ENCODE results near the gene DTNBP1.
"Not testable (repeated sequence)": the region's sequence is repeated elsewhere in the genome, so short reads cannot be mapped to it uniquely, and the experiment has no call there.

The DTNBP1 gene

GRCh38 chr6:15562977-15563376 is 99.9 kb downstream of the DTNBP1 start:
- DNase-seq (ENCODE audit: extremely low read depth in 1 of 2, low read depth in 1 of 2), result no peak

- DNase-seq (ENCODE audit: extremely low read depth in 1 of 2, low read depth in 1 of 2), result no peak
Measured at GRCh38 chr6:15561447-15562199, 101.2 kb downstream of the DTNBP1 start.

GRCh38 chr6:15560713-15561112 is 102.1 kb downstream of the DTNBP1 start:
- DNase-seq (ENCODE audit: extremely low read depth in 1 of 2, low read depth in 1 of 2), result no peak

GRCh38 chr6:15557174-15557573 is 105.7 kb downstream of the DTNBP1 start:
- no peak for DNase-seq (ENCODE audit: extremely low read depth in 1 of 2, low read depth in 1 of 2)

GRCh38 chr6:15556711-15557110 is 106.1 kb downstream of the DTNBP1 start:
- no peak for DNase-seq (ENCODE audit: extremely low read depth in 1 of 2, low read depth in 1 of 2)

GRCh38 chr6:15555101-15556038 is 107.5 kb downstream of the DTNBP1 start:
- no peak for DNase-seq (ENCODE audit: extremely low read depth in 1 of 2, low read depth in 1 of 2)

- no peak for DNase-seq (ENCODE audit: extremely low read depth in 1 of 2, low read depth in 1 of 2)
Measured at GRCh38 chr6:15554728-15555100, 108.1 kb downstream of the DTNBP1 start.

- DNase-seq (ENCODE audit: extremely low read depth in 1 of 2, low read depth in 1 of 2), result no peak
Measured at GRCh38 chr6:15553736-15554294, 109.0 kb downstream of the DTNBP1 start.

GRCh38 chr6:15553031-15553430 is 109.8 kb downstream of the DTNBP1 start:
- no peak for DNase-seq (ENCODE audit: extremely low read depth in 1 of 2, low read depth in 1 of 2)

- DNase-seq (ENCODE audit: extremely low read depth in 1 of 2, low read depth in 1 of 2), result no peak
Measured at GRCh38 chr6:15551798-15552197, 111.0 kb downstream of the DTNBP1 start.

GRCh38 chr6:15551262-15551661 is 111.6 kb downstream of the DTNBP1 start:
- no peak for DNase-seq (ENCODE audit: extremely low read depth in 1 of 2, low read depth in 1 of 2)

- DNase-seq (ENCODE audit: extremely low read depth in 1 of 2, low read depth in 1 of 2), result no peak
Measured at GRCh38 chr6:15550546-15551123, 112.2 kb downstream of the DTNBP1 start.

- no peak for DNase-seq (ENCODE audit: extremely low read depth in 1 of 2, low read depth in 1 of 2)
Measured at GRCh38 chr6:15549371-15549770, 113.5 kb downstream of the DTNBP1 start.

GRCh38 chr6:15547400-15547799 is 115.4 kb downstream of the DTNBP1 start:
- DNase-seq (ENCODE audit: extremely low read depth in 1 of 2, low read depth in 1 of 2), result no peak

- no peak for DNase-seq (ENCODE audit: extremely low read depth in 1 of 2, low read depth in 1 of 2)
Measured at GRCh38 chr6:15546591-15546990, 116.2 kb downstream of the DTNBP1 start.

- DNase-seq (ENCODE audit: extremely low read depth in 1 of 2, low read depth in 1 of 2), result no peak
Measured at GRCh38 chr6:15544321-15544900, 118.4 kb downstream of the DTNBP1 start.

GRCh38 chr6:15543332-15543917 is 119.4 kb downstream of the DTNBP1 start:
- DNase-seq (ENCODE audit: extremely low read depth in 1 of 2, low read depth in 1 of 2), result not testable (repeated sequence)

- no peak for DNase-seq (ENCODE audit: extremely low read depth in 1 of 2, low read depth in 1 of 2)
Measured at GRCh38 chr6:15539722-15540270, 123.0 kb downstream of the DTNBP1 start.

- no peak for DNase-seq (ENCODE audit: extremely low read depth in 1 of 2, low read depth in 1 of 2)
Measured at GRCh38 chr6:15538766-15539495, 123.9 kb downstream of the DTNBP1 start.

- DNase-seq (ENCODE audit: extremely low read depth in 1 of 2, low read depth in 1 of 2), result no peak
Measured at GRCh38 chr6:15538106-15538505, 124.7 kb downstream of the DTNBP1 start.

Data from activated CD8-positive, alpha-beta memory T cell treated with anti-CD3 and anti-CD28 coated beads for 1 hour (primary cell).